ENCODE measurements around the gene COL24A1.
"Not testable (repeated sequence)": the region's sequence is repeated elsewhere in the genome, so short reads cannot be mapped to it uniquely, and the experiment has no call there.

Gene COL24A1

DNA sequence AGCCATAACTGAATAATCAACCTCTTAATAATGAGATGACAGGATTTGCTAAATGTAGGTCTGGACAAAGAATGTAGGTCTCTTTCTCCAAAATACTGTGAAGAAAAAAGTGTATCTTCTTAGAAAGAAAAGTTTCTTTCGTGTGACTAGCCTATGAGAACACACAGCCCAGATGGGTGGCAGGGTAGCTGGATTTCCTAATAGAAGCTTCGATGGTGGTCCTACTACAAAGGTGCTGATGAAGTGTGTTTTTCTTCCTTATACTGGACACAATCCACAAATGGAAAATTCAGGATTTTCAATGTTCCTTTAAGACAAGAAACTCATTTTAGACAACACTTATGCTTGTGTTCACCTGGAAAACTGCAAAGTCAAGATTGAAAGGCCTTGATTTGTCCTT is 358.2 kb downstream of the COL24A1 start:
- DNase-seq = no peak

DNA sequence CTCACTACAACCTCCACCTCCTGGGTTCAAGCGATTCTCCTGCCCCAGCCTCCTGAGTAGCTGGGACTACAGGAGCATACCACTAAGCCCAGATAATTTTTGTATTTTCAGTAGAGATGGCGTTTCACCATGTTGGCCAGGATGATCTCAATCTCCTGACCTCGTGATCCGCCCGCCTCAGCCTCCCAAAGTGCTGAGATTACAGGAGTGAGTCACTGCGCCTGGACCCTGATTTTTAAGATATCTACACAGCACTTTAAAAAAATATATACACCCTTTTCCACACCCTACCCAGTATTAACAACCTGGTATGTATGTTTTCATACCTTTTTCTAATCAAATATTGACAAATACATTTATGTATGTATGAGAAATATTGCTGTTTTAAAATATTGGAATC is 379.6 kb downstream of the COL24A1 start:
- DNase-seq = not testable (repeated sequence)

DNA sequence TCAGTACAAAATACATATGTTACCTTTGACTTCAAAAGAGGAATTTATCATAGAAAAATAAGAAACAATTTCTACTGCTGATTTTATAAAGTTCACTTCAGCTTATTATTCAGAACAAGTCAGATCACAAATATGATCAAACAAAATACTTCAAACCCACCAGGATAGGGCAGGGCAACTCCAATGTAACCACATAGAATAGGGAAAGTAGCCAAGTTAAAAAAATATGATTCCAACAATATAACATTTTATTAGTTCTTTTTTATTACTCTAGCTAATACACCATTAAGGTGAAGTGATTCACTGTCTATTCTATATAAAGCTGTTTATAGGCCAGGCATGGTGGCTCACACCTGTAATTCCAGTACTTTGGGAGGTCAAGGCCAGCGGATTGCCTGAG is 393.8 kb downstream of the COL24A1 start:
- no peak for DNase-seq

DNA sequence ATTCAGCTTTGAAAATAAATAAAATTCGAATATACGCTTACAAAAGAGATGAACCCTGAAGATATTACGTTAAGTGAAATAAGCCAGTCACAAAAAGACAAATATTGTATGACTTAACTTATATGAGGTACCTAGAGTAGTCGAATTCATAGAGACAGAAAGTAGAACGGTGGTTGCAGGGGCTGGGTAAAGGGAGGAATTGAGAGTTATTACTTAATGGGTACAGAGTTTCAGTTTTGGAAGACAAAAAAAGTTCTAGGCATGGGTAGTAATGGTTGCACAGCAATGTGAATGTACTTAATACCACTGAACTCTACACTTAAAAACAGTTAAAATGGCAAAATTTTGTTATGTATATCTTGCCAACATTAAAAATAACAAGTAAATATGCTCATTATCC is 399.7 kb downstream of the COL24A1 start:
- DNase-seq = no peak

DNA sequence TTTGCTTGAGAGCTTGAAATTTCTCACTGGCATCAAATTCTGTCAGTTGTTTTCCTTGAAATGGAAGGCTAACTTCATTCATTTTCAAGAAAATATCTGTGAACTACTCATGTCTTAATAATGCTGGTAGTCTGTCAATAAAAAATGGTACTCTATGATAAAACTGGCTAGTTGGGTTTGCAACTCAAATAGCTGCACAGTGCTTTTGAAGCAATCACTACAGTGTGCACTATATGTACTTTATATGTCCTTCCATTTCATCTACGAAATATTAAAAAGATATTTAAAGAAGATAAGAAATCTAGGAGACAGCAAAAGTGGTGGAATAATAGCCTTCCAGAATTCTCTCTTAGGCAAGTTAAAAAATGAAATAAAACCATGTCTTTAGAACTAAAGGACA is 408.5 kb downstream of the COL24A1 start:
- DNase-seq = no peak

DNA sequence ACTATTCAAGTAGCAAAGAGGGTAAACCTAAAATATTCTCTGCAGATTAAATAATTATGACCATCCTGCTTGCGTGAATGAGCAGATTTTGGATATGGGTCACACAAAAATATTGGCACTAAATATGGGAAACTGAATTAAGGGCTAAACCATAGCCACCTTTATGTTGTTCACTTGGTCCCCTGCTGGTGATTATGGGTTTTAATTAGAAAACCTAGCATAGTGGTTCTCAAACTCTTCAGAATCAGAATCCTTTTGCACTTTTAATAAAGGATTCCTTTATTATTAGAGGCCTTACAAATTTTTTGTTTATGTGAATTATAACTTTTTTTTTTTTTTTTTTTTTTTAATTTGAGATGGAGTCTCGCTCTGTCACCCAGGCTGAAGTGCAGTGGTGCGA is 409.8 kb downstream of the COL24A1 start:
- DNase-seq = no peak

DNA sequence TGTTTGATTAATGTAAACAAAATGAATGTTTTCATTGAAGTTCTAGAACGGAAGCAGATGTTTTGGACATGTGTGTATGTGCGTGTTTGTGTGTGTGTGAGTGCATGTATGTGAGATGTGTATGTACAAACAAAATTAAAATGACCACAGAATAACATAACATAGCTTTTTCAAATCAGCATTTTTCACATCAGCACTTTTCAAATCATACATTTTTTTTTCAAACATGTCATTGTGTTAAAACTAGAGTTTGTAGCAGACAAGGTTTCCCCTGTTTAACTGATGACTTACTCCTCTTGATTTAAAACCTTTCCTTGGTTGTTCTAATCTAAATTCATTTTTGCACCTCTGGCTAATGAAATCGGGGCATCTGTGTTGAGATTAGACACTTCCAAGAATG is 412.8 kb downstream of the COL24A1 start:
- no peak for DNase-seq

DNA sequence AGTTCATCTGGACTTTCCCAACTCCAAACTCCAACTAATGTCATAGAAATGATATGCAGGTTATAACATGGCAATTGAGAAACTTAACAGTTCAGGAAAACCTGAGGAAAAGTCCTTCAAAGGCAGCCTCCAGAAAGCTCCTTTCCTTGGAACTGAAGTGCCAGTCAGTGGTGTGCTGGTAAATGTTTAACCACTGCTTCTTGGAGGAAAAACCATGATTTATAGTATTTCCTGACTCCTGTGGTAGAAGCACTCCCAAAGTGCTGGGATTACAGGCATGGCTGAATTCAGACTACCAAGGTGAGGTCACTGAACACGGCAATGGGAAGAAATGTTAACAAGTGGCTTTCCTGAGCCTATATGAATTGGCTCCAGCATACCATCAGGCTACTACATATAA is 421.6 kb downstream of the COL24A1 start:
- no peak for DNase-seq

- no peak for DNase-seq
Measured at GRCh38 chr1:85718678-85719340, 437.8 kb downstream of the COL24A1 start.

- DNase-seq = not testable (repeated sequence)
Measured at GRCh38 chr1:85714418-85715114, 442.0 kb downstream of the COL24A1 start.

- DNase-seq = no peak
Measured at GRCh38 chr1:85708829-85709227, 447.7 kb downstream of the COL24A1 start.

- peak; percentile 91 for DNase-seq
Measured at GRCh38 chr1:85707990-85708828, 448.4 kb downstream of the COL24A1 start, which contains the start of gene ZNHIT6. ZNHIT6 (minus strand) TSS chr1:85708433; CDS start chr1:85708284, 149 bp downstream.

DNA sequence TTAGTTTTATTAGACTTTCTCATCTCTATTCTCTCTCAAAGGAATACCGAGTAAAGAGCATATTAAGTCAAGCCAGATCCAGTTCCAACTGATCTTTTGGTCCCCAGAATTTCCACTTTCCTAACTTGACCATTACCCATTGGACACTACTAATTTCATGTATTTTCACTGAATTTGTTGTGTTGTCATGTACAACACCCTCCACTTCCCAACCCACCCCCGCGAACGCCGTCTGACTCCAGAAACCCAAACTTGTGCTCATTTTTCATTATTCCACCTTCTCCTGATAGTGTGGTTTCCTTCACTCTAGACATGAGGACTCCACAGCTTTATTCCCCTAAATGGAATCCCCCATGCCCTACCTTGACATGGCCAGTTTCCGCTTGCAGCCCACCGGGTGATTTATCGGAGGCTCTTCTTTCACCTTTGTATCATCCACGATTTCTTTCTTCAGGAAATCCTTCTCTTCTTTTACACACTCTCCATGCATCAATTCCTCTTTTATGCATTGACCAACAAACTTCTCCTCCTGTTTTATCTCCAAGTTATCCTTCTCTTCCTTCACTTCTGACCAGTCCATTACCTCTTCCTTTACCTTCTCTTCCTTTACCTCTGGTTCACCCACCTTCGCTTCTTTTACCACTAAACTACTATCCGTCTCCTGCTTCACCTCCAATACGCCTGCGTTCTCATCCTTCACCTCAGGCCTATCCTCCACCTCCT is 449.1 kb downstream of the COL24A1 start:
- no peak for DNase-seq

GRCh38 chr1:85705940-85706339 is 450.6 kb downstream of the COL24A1 start:
- no peak for DNase-seq

DNA sequence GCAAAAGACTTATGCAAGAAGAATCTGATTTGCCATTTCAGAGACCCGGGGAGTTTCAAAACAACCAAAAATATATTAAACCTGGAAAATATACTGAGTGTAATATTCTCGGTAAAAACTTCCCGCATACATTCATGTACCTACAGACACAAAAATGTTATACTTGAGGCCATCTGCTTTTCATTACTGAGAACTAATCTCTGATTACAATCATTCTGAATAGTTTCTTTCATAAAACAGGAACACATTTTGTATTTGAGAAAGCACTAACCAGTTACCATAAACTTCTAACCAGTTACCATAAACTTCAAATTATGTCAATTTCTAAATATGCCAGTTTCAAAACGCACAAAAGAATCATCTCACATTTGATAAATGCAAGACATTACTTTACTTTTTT is 456.1 kb downstream of the COL24A1 start:
- DNase-seq = no peak

DNA sequence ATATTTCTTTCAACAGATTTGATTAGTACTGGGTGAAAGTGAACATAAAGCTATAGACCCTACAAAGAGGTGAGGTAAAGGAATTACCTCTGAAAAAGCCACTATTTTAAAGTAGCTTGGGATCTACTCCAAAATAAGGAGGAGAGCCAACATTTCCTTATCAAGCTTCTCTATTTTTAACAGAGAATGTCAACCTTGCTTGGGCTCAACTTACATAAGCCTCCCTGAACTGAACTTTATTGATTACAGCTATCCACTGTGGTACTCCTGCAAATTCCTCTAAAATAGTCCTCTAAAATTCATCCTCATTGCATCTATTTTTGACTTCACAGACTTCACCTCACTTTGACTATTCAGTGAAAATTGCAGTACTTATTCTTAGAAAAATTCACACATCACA is 458.7 kb downstream of the COL24A1 start:
- DNase-seq = no peak

GRCh38 chr1:85692730-85693314 is 463.8 kb downstream of the COL24A1 start:
- no peak for DNase-seq

DNA sequence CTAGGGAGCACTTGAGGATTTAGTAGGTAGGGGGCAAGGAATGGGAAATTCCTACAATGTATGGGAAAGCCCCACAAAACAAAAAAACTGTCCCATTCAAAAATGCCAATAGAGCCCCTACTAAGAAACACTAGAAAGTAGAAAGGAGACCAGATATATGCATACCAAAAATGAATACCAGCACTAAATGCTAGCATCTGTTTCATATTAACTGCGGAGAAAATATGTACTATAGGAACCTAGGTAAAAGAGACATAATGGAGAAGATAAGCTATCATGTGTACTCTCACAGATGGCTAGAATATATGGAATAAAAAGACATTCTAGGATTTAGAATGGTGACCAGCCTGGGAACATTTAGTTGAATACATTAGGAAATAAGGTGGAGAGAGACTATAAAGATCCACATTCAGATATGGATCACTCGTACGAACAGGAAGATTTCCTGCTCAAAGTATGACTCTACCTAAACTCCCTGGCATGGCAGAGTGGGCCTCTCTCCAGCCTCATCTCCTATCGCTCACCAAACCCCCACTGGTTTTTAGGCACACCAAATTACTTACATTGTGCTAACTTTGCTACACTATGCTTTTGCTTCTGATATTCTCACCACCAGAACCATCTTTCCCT is 466.7 kb downstream of the COL24A1 start:
- DNase-seq = no peak

DNA sequence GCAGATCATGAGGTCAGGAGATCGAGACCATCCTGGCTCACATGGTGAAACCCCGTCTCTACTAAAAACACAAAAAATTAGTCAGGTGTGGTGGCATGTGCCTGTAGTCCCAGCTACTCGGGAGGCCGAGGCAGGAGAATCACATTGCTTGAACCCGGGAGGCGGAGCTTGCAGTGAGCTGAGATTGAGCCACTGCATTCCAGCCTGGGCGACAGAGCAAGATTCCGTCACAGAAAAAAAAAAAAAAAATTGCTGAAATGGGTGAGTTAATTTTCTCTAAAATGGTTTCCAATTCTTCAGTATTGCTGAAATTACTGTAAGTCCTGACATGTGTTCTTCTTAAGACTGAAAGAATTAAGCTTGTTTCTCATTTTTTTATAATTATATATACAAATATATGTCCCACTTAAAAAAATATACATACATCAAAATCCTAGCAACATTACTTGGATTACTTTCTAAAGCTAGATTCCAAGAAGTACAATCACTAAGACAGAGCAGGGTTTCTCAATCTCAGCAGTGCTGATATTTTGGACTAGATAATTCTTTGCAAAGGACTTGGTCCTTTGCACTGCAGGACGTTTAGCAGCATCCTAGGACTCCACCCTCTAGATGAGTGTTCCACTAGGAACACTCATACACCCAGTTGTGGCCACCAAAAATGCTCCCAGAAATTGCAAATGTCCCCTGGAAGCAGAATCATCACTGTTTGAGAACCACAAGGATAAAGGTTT is 473.1 kb downstream of the COL24A1 start:
- no peak for DNase-seq

DNA sequence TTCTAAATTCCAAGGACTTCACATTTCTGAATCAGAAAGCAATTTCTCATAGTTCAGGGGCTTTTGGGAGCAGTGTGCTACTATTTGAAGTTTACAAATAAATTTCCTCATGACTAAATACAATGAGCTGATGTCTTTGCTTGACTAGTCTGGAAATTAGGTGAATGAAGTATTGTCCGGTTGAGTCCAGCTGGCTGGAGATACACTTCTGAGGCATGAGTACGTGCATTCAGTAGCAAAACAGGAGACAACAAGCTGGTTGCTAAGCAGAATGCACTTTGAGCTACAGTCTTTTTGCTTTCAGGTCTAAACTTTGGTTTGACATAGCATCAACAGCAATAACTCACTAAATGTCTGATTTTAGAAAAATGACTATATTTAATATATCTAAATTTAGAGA is 475.5 kb downstream of the COL24A1 start:
- no peak for DNase-seq
